K562 (cell line): Measurements from ENCODE around the gene DNASE1L1.

ENCODE experiments used
- BCLAF1 ChIP-seq, 2 experiments: fragments of 450-650 bp in 1 of 2; IDR thresholded peaks; 2 replicates each; pipeline ENCODE4 v1.6.1; 2011 to 2017; ENCODE audit warnings: low read depth in 2 of 2, antibody characterized with exemption in 1 of 2, borderline replicate concordance in 1 of 2, low read length in 1 of 2, mild to moderate bottlenecking in 1 of 2, mixed read lengths in 1 of 2; ENCODE audit not compliant: control insufficient read depth in 1 of 2
- BRCA1 ChIP-seq, 2 experiments: fragments of 450-650 bp in 1 of 2; sonication (generic) in 1 of 2; formaldehyde crosslinking in 1 of 2; IDR thresholded peaks; 2 replicates each; pipeline versions ENCODE4 v1.5.0 to v1.6.1; 2017 to 2020; ENCODE audit warnings: mild to moderate bottlenecking in 1 of 2, missing genetic modification reagents in 1 of 2
- CHD4 ChIP-seq: fragments of 200-600 bp; sonication (generic); IDR thresholded peaks from 3 replicates; pipeline ENCODE4 v1.6.1; 2012; ENCODE audit warnings: low read depth, mild to moderate bottlenecking, mixed read lengths, low read length, inconsistent platforms; ENCODE audit not compliant: insufficient read depth, insufficient replicate concordance, poor library complexity, severe bottlenecking
- CTCF ChIP-seq, 3 experiments: IDR thresholded peaks in 2 of 3; conservative IDR thresholded peaks in 1 of 3; 2 replicates each; pipeline ENCODE4 v1.5.1; 2011 to 2012; ENCODE audit warnings: low read length in 3 of 3, mild to moderate bottlenecking in 3 of 3, control low read depth in 2 of 3, improper control_type of control experiment in 1 of 3, inconsistent platforms in 1 of 3, low read depth in 1 of 3, mixed read lengths in 1 of 3, moderate library complexity in 1 of 3; ENCODE audit not compliant: insufficient read depth in 2 of 3
- EZH2 ChIP-seq: IDR thresholded peaks from 2 replicates; pipeline ENCODE4 v1.6.1; 2012; ENCODE audit warnings: low read depth, mild to moderate bottlenecking, inconsistent platforms, low read length, borderline replicate concordance
- LARP7 ChIP-seq: fragments of 450-650 bp; IDR thresholded peaks from 2 replicates; pipeline ENCODE4 v1.6.1; 2016
- SPI1 ChIP-seq: IDR thresholded peaks from 2 replicates; pipeline ENCODE4 v1.6.1; 2011; ENCODE audit warnings: low read depth, low read length, control low read depth, borderline replicate concordance
- UBTF ChIP-seq, 2 experiments: IDR thresholded peaks; 2 replicates each; pipeline ENCODE4 v1.6.1; 2012; ENCODE audit warnings: improper control_type of control experiment in 2 of 2, low read depth in 2 of 2, low read length in 2 of 2, borderline replicate concordance in 1 of 2
- ZNF740 ChIP-seq, 3 experiments: fragments of 200-800 bp in 1 of 3; sonication (Bioruptor generic) in 1 of 3; sonication (generic) in 1 of 3; formaldehyde crosslinking in 1 of 3; IDR thresholded peaks; 2 replicates each; pipeline versions ENCODE4 v1.6.1 to v1.8.0; 2016 to 2022; ENCODE audit warnings: mild to moderate bottlenecking in 2 of 3, missing compliant biosample characterization in 2 of 3, missing genetic modification characterization in 2 of 3, missing genetic modification reagents in 1 of 3

- TF ChIP-seq CTCF (IDR thresholded peaks at IDR 0.05 in 2 of 3, conservative IDR thresholded peaks at IDR 0.05 in 1 of 3; ENCODE audit: insufficient read depth in 2 of 3, low read depth in 1 of 3, low read length in 3 of 3) = no peak
- no peak for TF ChIP-seq LARP7
- TF ChIP-seq BCLAF1 (IDR thresholded peaks at IDR 0.05; ENCODE audit: borderline replicate concordance in 1 of 2, control insufficient read depth in 1 of 2, low read depth in 2 of 2, low read length in 1 of 2) = no peak
- no peak for TF ChIP-seq ZNF740 (CRISPR knock-in tag; IDR thresholded peaks at IDR 0.05)
- no peak for TF ChIP-seq ZNF740 (tag; IDR thresholded peaks at IDR 0.05)
- no peak for TF ChIP-seq BRCA1 (IDR thresholded peaks at IDR 0.05)
- TF ChIP-seq BRCA1 (CRISPR knock-in tag; IDR thresholded peaks at IDR 0.05) = no peak
- TF ChIP-seq SPI1 = no peak
- no peak for TF ChIP-seq EZH2
- TF ChIP-seq CHD4 = no peak
- no peak for TF ChIP-seq UBTF (IDR thresholded peaks at IDR 0.05; ENCODE audit: borderline replicate concordance in 1 of 2, low read depth in 2 of 2, low read length in 2 of 2)
Observed at GRCh38 chrX:154365997-154366665, 42.9 kb downstream of the DNASE1L1 start.
